Retinal pigment epithelial cell (primary cell): Measurements from ENCODE around the gene SH2D3C.

ENCODE experiments used
- DNase-seq: peaks from one replicate; pipeline ENCODE4 v3.0.0-alpha.2; 2010; ENCODE audit warnings: low read depth
- H3K4me3 ChIP-seq: 2 replicates; pipeline ENCODE4 v1.5.1; 2011; ENCODE audit warnings: mild to moderate bottlenecking, low read length, control low read depth, moderate library complexity
- TF ChIP-seq, protein P1 (sequence below): conservative IDR thresholded peaks from 2 replicates; pipeline ENCODE4 v1.5.1; 2011; ENCODE audit warnings: low read depth, low read length, control low read depth, inconsistent platforms

SH2D3C gene

DNA sequence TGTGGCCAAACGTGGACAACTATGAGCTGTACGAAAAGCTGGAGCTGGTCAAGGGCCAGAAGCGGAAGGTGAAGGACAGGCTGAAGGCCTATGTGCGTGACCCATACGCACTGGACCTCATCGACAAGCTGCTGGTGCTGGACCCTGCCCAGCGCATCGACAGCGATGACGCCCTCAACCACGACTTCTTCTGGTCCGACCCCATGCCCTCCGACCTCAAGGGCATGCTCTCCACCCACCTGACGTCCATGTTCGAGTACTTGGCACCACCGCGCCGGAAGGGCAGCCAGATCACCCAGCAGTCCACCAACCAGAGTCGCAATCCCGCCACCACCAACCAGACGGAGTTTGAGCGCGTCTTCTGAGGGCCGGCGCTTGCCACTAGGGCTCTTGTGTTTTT, 10.7 kb upstream of the SH2D3C start:
- DNase-seq: no peak
- H3K4me3 ChIP-seq: no peak overlapping the region
- TF ChIP-seq, protein P1, sequence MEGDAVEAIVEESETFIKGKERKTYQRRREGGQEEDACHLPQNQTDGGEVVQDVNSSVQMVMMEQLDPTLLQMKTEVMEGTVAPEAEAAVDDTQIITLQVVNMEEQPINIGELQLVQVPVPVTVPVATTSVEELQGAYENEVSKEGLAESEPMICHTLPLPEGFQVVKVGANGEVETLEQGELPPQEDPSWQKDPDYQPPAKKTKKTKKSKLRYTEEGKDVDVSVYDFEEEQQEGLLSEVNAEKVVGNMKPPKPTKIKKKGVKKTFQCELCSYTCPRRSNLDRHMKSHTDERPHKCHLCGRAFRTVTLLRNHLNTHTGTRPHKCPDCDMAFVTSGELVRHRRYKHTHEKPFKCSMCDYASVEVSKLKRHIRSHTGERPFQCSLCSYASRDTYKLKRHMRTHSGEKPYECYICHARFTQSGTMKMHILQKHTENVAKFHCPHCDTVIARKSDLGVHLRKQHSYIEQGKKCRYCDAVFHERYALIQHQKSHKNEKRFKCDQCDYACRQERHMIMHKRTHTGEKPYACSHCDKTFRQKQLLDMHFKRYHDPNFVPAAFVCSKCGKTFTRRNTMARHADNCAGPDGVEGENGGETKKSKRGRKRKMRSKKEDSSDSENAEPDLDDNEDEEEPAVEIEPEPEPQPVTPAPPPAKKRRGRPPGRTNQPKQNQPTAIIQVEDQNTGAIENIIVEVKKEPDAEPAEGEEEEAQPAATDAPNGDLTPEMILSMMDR: no peak

DNA sequence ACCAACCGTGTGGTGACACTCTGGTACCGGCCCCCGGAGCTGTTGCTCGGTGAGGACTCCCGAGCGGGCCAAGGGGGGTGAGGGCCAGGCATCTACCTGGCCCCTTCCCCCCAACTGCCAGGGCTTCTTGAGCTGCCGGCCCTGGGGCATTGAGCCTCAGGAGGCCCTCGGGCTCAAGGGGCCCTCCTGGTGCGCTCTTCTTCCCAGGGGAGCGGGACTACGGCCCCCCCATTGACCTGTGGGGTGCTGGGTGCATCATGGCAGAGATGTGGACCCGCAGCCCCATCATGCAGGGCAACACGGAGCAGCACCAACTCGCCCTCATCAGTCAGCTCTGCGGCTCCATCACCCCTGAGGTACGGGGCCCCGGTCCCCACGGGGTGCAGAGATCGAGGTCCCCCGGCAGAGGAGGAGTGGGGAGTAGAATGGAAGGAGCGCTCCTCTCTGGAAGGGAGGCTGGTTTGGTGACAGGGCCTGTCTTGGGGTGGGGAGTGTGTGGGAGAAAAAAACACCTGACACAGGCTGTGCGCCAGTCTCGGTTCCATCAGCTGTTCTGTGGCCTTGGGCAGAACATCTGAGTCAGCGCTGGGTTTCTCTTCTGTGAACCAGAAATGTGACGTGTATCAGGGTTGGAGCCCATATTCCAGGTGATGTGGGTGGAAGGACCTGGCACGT, 10.0 kb upstream of the SH2D3C start:
- no peak overlapping the region for H3K4me3 ChIP-seq
- TF ChIP-seq, protein P1: no peak
- DNase-seq: no peak

DNA sequence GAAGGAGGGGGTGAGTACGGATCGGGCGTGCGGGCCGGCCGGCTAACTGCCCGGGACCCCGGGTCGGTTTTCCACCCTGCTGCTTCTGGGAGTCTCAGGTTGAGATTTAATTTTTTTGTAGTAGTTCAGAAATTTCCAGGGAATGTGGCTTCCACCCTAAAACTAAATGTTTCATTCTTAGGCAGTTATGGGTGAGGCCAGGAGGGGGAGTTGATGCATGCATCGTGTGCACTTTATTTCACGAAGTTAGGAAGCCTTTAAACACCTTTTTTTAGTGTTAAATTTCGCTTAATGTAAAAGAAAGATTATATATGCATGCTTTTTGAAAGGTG, 8.3 kb upstream of the SH2D3C start:
- peak overlapping the region; percentile 89 for H3K4me3 ChIP-seq
- TF ChIP-seq, protein P1: peak; percentile 53
- DNase-seq: no peak

DNA sequence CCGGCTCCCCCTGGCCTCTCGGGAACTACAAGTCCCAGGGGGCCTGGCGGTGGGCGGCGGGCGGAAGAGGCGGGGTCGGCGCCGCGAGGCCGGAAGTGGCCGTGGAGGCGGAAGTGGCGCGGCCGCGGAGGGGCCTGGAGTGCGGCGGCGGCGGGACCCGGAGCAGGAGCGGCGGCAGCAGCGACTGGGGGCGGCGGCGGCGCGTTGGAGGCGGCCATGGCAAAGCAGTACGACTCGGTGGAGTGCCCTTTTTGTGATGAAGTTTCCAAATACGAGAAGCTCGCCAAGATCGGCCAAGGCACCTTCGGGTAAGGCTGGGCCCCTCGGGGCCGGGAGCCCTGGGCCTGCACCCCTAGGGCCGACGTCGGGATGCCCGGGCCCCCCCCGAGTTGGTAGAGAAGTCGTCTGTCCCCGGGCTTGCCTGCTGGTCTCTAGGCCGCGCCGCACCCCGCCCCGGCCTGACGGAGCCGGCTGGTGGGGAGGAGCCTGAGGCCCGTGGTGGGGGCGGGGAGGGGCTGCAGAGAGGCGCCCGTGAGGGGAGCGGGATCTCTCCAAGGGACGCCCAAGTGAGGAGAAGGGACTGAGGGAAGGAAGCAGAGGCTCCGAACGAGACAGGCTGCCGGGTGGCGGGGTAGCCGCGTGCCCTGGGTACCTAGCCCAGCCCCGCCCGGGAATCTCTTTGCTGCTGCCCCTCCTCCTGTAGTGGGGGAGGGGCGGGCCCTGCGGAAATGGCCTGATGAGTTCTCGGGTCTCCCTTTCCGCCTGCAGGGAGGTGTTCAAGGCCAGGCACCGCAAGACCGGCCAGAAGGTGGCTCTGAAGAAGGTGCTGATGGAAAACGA, 7.7 kb upstream of the SH2D3C start, which contains the start of gene CDK9:
CDK9 (plus strand) TSS at position 102 of the 840 bp plus-strand sequence; CDS start at position 217, 115 bp downstream.
- peak within 1 kb of the TSS; percentile 89 for H3K4me3 ChIP-seq
- TF ChIP-seq, protein P1: no peak
- no peak for DNase-seq

DNA sequence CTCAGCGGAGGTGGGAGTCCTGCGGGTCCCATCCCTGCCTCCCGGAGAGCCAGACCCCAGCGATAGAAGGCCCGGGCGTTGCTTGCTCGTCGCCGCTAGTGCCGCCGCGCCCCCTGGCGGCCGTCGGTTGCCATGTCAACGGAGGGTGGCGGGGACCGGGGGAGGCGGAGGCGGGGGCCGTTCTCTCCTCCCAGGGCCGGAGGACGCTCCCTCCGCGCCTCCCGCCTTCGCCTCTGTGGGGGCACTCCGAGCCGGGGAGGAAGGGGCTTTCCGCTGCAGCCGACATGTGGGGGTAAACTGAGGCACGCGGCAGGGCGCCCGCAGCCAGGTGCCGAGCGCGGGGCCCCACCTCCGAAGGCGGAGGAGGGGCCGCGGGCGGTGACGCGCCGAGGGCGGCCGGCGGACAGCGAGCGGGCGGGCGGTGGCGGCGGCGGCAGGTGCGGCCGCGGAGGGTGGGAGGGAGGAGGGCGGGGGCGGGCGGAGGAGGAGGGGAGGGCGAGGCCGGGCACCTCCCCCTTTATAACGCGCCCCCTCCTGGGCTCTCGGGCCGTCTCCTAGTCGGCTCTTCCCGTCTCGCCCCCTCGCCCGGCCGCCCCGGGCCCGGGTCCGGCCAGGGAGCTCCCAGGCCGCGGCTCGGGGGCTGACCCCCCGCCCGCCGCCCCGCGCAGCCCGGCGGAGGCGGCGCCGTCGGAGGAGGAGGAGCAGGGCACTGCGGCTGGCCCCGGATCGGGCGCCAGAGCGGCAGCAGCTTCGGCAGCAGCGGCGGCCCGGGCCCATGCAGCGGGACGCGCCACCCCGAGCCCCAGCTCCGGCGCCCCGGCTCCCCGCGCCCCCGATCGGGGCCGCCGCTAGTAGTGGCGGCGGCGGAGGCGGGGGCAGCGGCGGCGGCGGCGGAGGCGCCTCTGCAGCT, 6.8 kb upstream of the SH2D3C start:
- TF ChIP-seq, protein P1: peak; percentile 72
- H3K4me3 ChIP-seq: peak overlapping the region; percentile 59
- DNase-seq: no peak

DNA sequence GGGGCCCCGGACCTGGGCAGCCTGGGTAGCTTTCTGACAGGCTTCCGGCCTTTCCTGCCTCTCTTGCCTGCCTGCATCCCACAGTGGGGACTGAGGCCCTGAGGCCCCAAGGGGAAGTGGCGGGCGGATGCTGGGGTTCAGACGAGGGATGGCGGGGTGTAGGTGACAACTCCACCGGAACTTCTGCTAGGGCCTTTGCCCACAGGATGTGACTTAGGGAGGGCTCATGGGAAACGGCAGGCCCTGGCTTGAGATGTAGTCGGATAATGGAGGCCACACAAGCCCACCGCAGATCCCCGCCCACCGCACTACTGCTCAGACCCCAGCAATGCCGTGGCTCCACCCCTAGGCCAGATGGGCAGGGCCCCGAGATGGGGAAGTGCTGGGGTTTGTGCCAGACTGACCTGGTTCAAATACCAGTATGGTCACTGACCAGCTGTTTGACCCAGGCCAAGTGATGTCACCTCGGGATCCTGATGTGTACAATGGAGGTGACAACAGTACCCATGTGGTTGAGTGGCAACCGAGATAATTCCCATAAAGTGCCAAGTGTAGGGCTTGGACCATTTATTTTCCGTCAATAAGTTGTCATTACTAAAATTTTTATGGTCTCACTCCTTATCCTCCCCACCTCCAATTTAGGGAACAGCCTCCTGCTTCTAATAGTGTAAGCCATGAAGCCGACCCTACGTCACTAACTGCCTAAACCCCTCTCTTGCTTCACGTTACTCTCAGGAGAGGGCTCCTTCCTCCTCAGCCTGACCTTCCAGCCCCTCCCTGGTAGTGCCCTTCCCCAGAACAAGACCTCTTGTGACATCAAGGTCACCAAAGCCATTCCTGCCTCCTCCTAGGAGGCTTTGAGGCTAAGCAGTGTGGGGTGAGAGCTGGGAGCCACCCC, 4.9 kb upstream of the SH2D3C start:
- DNase-seq: no peak
- H3K4me3 ChIP-seq: no peak overlapping the region
- TF ChIP-seq, protein P1: no peak
